Measurements from ENCODE around the gene ZNF100.
"Not testable (repeated sequence)": the region's sequence is repeated elsewhere in the genome, so short reads cannot be mapped to it uniquely, and the experiment has no call there.

Gene ZNF100

DNA sequence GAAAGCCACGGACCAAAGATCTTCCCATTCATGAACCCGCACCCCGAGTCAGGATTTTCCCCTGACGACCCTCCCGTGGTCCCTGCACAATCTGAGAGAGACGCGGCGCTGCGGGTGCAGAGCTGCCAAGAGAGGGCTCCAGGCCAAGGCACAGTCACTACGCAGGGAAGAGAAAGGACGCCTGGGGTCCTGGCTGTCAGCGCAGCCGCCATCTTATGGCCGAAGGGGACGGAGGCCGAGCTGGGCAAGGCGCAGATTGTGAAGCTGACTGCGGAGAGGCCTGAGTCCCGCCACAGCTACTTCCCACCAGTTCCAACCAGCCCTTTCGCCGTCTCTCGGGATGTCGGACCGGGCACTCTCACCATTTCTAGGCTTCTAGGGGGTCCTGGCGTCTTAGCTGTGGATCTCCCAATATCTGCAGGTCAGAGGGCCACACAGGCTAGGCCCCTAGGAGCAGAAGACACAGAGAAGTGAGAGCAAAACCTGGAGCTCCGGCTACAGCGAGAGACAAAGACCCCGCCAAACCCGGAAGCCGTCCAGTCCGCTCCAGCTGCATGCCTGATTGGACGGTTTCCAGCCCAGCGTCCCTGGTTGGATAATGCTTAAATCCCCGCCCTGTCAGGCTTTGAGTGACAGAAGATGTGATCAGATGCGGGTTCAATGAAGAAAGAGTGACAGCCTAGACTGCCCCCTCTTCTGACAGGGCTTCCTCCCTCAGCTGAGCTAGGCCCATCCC is at the start of gene ZNF100:
Gene ZNF100, minus strand, starts transcription at position 515 of the 736 bp plus-strand sequence. Its CDS starts 150 bp downstream, at position 365.
- peak; percentile 41 to 96 (median 86) for DNase-seq

DNA sequence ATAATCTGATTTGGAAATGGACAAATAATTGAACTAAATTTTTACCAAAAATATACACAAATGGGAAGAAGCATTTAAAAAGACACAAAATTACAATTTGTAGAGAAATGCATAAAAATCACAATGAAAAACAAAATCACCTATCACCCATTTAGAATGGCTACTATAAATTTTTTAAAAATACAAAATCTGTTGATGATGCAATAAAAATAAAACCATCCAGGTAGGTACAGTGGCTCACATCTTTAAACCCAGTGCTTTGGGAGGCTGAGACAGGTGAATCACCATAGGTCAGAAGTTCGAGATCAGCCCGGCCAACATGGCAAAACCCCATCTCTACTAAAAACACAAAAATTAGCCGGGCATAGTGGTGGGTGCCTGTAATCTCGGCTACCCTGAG is 45.1 kb upstream of the ZNF100 start:
- DNase-seq, result no peak

DNA sequence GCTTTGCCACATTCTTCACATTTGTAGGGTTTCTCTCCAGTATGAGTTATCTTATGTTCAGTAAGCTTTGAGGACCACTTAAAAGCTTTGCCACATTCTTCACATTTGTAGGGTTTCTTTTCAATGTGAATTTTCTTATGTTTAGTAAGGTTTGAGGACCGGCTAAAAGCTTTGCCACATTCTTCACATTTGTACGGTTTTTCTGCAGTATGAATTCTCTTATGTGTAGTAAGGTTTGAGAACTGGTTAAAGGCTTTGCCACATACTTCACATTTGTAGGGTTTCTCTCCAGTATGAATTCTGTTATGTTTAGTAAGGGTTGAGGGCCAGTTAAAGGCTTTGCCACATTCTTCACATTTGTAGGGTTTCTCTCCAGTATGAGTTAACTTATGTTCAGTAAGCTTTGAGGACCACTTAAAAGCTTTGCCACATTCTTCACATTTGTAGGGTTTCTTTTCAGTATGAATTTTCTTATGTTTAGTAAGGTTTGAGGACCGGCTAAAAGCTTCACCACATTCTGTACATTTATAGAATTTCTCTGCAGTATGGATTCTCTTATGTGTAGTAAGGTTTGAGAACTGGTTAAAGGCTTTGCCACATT is 41.1 kb upstream of the ZNF100 start:
- DNase-seq, result not testable (repeated sequence)

DNA sequence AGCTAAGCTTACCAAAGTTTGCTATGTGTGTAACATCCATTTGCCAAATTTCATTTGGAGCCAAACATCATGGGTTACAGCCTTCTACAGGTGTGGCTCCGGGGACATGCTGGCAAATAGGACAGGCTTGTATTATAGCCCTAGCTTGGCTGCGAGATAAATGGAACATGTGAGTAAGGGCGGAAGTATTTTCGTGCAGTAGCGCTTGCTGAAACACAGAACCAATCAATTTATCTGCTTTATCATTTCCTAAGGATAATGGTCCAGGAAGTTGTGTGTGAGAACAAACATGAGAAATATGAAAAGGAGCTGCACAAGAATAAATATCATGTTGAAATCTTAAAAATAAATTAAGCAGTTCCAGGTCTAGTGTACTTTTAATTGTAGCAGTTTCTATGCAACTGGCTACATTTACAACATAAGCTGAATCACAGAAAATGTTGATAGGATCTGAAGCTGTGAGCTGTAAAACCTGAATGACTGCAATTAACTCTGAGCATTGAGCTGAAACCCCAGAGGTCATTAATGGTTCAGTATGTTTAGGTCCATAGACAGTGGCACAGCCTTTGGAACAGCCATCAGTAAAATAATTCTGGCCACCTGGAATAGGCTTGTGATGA is 22.2 kb upstream of the ZNF100 start:
- no peak for DNase-seq

DNA sequence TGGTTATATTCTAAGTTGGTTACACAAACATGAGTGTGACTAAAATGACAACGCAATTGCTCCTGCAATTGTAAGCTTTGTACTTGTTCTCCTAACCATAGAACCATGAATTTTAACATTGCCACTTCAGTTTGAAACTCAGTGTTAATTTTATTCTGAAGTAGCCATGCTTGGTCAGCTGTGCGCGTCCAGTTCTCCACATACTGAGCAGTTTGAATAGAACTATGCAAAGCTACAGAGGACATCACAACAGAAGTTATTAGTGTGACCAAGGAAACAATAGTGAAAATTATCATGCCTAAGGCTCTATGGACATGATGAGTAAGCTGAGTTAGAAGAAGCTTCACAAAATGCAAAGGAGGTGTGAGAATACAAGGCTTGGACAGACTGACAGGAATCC is 19.6 kb upstream of the ZNF100 start:
- DNase-seq, result no peak

DNA sequence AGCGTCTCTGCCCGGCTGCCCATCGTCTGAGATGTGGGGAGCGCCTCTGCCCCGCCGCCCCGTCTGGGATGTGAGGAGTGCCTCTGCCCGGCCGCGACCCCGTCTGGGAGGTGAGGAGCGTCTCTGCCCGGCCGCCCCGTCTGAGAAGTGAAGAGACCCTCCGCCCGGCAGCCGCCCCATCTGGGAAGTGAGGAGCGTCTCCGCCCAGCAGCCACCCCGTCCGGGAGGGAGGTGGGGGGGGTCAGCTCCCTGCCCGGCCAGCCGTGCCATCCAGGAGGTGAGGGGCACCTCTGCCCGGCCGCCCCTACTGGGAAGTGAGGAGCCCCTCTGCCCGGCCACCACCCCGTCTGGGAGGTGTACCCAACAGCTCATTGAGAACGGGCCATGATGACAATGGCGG is 8.4 kb upstream of the ZNF100 start:
- DNase-seq, result not testable (repeated sequence)

DNA sequence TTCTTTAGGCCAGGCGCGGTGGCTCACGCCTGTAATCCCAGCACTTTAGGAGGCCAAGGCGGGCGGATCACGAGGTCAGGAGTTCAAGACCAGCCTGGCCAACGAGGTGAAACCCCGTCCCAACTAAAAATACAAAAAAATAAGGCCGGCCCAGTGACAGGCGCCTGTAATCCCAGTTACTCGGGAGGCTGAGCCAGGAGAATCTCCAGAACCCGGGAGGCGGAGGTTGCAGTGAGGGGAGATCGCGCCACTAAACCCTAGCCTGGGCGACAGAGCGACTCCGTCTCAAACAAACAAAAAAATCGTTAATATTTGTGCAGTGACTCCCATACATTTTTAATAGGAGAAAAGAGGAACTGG is 694 bp downstream of the ZNF100 start:
- peak in 3 of 58 donors; percentile 24 to 30 (median 24) for DNase-seq

DNA sequence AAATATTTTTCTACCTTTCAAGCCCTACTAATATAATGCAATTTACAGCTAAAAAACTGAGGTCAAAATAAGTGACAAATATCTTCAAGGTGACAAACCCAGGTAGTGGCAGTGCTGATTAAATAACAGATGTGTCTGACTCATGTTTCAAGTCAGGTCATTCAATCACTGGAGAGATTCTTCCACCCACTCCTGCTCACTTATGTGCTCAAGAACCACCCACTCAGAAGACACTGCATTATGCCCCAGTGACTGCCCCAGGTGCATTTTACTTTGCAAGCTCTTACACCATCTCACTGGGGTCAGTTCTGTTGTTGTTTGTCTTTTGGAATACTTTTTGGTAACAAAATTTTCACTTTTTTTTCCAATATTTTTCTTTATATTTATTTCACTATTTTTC is 2.2 kb downstream of the ZNF100 start:
- no peak for DNase-seq

DNA sequence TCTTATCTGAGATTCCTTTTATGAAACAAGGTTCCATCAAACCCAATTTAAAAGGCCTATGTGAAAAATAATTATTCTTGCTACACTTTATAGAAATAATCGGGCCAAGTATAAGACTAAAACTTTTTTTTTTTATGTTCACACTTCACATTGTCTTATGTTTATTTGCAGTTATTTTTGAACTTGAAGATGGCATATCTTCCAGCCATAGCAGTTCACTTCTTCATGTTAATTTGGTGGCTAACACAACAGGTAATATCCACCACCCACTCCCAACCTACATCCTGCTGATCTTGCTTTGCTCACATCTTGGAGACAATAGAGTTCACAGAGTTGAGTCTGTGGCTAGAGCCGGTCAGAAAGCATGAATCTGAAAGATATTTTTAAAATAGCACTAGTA is 5.8 kb downstream of the ZNF100 start:
- DNase-seq, result not testable (repeated sequence)

DNA sequence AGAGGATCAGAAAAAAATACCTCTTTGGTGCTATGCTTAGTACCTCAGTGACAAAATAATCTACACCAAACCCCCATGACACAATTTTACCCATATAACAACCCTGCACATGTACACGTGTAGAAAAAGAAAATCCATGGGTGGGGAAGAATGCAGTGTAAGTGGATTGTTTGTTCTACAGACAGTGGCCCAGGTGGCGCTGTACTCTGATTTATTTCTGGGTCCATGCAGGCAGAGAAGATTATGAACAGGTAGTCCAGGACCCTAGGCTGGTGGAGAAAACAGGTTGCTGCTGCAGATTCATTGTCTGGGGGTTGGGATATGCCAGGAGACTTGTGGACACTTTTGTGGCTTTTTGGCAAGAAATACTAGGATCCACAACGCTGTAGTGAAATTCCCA is 9.1 kb downstream of the ZNF100 start:
- no peak for DNase-seq

DNA sequence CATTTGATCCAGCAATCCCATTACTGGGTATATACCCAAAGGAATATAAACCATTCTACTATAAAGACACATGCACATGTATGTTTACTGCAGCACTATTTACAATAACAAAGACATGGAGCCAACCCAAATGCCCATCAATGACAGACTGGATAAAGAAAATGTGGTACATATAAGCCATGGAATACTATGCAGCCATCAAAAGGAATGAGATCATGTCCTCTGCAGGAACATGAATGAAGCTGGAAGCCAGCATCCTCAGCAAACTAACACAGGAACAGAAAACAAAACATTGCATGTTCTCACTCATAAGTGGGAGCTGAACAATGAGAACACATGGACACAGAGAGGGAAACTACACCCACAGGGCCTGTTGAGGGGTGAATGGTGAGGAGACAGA is 11.8 kb downstream of the ZNF100 start:
- DNase-seq, result not testable (repeated sequence)

DNA sequence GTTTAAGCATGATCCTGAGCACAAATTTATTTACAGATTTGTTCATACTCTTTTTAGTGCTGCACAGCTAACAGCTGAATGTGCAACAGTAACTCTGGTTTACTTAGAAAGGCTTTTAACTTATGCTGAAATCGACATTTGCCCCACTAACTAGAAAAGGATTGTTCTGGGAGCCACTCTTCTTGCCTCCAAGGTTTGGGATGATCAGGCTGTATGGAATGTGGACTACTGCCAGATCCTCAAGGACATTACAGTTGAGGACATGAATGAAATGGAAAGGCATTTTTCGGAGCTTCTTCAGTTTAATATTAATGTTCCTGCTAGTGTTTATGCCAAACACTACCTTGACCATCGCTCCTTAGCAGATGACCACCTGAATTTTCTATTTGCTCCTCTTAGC is 16.0 kb downstream of the ZNF100 start:
- no peak for DNase-seq

DNA sequence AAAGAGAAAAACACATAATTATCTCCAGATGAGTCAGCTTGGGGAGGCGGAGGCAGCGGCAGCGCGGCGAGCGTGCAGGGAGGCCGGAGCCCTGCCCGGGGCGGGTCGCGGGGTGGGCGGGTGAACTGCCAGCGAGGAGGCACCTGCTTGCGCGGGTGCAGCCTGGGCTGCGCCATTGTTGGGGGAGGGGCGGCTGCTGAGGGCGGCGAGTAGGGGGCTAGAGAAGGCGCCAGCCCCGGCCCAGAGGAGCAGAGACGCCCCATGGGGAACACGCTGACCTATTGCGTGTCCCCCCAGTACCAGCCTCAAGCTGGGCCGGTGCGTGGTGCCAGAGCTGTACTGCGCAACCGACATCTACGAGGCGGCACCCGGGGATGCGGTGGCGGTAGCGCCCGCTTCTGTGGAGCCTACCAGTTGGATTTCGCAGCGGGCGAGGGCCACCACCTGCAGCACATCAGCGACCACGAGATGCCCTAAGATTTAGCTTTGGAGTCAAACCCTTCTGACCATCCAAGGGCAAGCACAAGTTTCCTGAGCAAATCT is 16.7 kb downstream of the ZNF100 start:
- DNase-seq, result no peak

DNA sequence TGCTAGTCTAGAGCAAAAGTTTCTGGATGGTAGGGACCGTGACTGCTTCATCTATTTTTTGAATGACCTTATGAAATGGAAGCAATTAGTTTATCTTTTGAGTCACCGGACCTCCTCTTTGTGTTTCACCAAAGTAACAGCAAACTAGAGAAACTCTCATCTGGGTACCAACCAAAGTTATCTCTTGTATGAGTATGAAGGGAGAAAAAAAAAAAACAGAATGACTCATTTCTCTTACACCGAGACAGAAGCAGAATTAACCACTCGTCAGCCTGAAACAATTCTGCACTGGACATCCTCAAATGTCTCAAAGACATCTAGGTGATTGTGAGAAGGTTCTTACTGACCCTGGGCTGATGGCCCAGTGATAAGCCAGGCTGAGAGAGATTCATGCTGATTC is 18.3 kb downstream of the ZNF100 start:
- no peak for DNase-seq

DNA sequence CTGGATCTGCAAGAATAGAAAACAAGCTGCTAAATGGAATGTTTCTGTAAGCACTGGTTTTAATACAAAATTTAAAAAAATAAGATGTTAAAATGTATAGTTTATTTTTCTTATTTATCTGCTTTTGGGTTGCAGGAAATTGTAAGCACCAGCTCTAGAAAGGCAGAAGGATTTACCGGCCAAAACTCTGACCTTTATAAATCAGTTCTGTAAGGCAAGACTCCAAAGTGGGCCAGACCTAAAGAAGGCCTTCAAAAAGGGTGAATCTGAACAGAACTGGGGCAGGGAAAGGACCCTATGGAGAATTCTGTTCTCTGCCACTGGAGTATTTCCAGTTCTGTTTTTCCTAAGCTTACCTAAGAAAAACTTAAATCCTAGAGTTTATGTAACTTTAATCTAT is 19.3 kb downstream of the ZNF100 start:
- no peak for DNase-seq

DNA sequence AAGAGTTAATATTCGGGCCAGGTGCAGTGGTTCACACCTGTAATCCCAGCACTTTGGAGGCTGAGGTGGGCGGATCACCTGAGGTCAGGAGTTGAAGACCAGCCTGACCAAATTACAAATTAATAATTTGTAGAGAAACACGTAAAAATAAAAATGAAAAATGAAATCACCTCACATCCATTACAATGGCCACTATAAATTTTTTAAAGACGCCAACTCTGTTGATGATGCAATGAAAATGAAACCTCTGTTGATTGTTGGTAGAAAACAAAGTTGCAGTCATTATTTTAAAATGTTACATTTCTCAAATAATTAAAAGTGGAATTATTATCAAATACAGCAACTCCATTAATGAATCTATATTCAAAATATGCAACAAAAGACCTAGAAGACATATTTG is 26.8 kb downstream of the ZNF100 start:
- no peak for DNase-seq

DNA sequence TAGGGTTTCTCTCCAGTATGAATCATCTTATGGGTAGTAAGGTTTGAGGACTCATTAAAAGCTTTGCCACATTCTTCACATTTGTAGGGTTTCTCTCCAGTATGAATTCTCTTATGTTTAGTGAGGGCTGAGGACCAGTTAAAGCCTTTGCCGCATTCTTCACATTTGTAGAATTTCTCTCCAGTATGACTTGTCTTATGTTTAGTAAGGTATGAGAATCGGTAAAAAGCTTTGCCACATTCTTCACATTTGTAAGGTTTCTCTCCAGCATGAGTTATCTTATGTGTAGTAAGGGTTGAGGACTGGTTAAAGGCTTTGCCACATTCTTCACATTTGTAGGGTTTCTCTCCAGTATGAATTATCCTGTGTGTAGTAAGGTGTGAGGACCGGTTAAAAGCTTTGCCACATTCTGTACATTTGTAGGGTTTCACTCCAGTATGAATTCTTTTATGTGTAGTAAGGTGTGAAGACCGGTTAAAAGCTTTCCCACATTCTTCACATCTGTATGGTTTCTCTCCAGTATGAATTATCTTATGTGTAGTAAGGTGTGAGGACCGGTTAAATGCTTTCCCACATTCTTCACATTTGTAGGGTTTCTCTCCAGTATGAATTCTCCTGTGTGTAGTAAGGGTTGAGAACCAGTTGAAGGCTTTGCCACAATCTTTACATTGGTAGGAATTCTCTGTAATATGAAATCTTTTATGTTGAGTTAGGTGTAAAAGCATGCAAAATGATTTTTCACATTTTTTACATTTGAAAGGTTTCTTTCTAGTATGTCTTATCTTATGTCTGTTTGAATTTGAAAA is 40.2 kb downstream of the ZNF100 start:
- not testable (repeated sequence) for DNase-seq

DNA sequence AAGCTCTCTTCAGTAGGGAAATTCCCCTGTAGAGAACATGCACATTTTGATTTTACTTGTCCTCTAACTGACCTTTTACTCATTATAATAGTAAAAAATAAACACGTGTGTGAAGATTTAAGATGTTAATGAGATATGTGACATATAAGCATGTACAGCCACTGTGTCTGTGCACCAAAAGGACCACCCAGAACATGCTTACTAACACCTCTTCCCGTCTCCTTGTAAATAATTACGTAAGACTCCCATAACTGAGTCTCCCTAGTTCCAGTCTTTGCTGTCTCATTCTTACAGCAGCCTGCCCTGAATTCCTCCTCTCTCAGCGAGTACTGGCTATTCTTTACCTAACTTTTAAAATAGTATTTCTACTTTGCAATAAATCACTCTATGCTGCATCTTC is 53.6 kb downstream of the ZNF100 start:
- DNase-seq, result no peak

DNA sequence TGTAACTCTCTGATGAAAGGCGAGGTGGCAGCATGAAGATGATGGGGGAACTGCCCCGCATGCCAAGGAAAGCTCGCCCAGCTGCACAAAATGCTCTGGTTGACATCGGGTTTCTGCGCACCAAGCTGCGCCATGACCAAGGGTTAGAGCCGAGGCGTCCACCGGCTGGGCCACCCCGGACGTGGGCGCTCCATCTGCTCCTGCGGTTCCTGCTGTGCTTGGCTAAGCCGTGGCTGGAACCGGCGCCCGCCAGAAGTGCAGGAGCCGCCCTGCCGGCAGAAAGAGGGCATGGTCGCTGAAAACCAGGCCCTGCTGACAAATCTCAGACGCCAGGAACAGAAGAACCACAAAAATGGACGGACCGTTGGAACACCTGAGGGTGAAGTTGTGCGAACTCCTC is 57.9 kb downstream of the ZNF100 start:
- DNase-seq, result no peak

DNA sequence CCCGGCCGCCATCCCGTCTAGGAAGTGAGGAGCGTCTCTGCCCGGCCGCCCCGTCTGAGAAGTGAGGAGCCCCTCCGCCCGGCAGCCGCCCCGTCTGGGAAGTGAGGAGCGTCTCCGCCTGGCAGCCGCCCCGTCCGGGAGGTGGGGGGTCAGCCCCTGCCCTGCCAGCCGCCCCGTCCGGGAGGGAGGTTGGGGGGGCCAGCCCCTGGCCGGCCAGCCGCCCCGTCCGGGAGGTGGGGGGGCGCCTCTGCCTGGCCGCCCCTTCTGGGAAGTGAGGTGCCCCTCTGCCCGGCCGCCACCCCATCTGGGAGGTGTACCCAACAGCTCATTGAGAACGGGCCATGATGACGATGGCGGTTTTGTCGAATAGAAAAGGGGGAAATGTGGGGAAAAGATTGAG is 59.5 kb downstream of the ZNF100 start:
- DNase-seq, result not testable (repeated sequence)

DNA sequence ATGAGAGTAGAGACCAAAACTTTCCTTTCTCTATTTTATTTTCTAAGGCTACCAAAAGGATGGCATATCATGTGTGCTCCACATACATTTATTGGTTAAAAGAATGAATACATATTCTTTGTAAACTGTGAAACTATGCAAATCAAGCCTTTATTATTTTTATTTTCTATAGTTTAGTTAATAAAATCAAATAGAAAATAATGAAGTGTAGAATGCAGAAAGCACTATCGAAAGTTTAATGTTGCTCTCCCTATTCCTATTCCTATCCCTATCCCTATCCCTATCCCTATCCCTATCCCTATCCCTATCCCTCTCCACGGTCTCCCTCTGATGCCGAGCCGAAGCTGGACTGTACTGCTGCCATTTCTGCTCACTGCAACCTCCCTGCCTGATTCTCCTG is 60.3 kb downstream of the ZNF100 start:
- no peak for DNase-seq

DNA sequence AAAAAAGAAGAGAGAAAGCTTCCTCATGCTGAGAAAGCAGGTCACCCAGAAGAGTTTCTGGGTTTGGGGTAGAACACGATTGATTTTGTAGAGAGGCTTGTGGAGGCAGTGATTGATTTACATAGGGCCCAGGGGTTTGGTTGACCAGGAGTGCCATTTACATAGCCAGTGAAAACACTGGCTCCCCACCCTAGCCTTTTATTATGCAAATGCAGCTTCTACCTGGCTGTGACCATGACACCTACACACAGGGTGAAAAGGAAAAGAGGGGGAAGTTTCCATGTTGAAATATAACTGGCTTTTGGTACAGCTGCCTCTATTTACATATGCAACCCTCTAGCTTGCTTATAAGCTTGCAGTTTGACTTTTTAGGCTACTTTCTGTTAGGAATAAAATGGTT is 62.0 kb downstream of the ZNF100 start:
- DNase-seq, result no peak
